Measurements from ENCODE around the gene SEMA4F.

Gene SEMA4F

DNA sequence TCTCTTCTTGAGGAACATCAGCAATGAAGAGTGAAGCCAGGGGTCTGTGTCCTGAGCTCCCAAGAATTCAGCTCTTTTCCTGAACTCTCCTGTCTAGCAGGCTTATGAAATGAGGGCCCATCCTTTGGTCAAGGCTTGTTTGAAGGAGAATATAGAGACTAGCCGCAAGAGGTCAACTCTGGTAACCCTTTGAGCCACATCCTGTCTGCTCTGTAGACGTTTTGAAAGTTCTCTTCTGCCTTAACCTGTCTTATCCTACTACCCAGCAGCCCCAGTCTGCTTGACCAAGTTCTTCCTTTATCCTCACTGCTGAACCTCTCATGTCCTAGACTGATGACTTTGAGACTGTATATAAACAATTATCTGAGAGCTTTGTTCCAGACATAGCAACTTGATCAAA, 5.4 kb downstream of the SEMA4F start:
- no peak for DNase-seq (ENCODE audit: low read depth in 2 of 2)

DNA sequence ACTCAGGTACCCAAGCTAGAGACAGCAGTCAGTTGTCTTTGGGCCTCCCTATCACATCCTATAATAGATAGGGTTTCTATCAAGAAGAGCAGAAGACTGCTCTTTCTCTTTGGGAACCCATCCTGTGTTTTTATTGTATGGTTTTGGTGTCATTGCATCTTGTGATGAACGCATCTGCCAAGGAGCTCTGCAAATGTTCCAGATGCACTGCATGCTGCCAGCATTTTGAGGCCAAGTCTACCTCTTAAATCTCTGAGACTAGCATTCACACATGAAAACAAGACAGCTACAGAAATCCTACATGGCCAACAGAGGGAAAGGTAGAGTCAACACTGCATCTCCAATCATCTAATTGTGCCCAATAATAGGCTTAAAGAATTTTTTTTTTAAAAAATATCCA, 14.0 kb downstream of the SEMA4F start:
- DNase-seq (ENCODE audit: low read depth in 2 of 2): no peak

DNA sequence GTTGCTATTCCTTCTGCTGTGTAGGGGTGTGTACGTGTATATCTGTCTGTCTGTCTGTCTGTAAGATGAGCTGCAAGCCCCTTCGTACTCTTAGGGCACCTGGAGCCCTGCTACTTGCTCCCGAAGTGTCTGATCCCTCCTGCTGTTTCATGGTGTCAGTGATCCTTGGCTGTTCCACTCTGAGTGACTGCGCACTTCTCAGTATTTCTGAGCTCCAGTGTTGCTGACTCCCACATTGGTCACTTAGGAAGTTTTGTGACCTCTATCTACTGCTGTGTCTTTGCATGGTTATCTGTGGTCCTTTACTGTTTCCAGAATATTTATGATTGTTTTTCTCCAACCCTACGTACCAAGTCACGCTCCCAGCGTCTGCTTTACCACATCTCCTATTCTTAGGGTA, 16.2 kb downstream of the SEMA4F start:
- no peak for DNase-seq (ENCODE audit: low read depth in 2 of 2)

DNA sequence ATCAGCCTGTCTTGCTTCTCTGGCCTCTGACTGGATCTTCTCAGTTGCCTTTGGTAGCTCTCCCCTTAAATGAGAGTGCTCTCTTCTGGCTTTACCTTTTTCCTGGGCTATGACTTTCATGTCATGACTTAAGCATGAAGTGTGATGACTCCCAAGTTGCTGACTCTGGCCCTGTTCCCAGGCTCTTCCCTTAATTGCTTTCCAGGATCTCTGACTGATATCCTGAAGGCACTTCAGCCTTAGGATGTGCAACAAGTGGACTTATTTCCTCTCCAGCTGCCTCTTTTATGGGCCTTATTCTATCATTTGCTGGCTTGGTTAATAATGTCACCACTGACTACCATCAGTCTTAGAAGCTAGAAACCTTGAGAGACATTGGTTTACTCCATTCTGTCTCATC, 17.4 kb downstream of the SEMA4F start:
- DNase-seq (ENCODE audit: low read depth in 2 of 2): peak in 1 of 2 experiments; percentile 4

DNA sequence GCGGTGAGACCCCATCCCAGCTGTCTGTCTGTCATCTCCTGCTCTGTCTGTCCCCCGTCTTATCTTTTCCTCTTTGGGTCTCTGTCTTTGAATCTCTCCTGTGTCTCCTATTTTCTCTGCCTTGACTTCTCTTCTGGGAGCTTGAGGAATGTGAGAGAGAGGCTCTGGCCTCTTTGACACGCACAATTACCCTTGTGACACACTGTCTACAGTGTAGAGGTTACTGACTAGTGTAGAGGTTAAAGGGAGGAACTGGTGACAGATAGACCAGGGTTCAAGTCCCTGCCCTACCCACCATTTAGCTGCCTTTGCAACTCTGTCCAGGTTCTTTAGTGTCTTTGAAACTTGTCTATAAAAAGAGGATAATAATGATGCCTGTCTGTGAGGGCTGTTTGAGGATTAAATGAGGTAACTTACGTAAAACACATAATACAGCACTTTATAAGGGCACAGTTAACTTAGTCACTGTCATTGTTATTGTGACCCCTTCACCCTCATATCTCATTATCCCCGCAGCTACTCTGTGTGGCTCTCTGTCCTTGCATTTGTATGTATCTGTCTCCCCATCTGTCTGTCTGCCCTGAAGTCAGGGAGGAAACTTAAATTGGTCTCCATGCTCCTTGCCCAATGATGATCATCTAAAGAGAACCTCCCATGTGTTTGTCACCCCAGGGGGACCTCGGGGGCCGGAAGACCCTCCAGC, 19.9 kb downstream of the SEMA4F start:
- DNase-seq (ENCODE audit: low read depth in 2 of 2): no peak

DNA sequence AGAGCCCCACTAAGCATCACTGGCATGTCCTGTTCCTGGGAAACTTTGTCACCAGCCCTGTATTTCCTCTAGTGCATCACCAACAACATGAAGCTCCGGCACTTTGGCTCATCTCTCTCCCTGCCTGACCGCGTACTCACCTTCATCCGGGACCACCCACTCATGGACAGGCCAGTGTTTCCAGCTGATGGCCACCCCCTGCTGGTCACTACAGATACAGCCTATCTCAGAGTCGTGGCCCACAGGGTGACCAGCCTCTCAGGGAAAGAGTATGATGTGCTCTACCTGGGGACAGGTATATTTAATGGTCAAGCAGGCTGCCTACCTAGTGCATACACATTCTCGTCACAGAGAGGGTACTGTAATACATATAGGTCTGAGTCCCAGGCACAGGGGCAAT, 21.0 kb downstream of the SEMA4F start:
- no peak for DNase-seq (ENCODE audit: low read depth in 2 of 2)

DNA sequence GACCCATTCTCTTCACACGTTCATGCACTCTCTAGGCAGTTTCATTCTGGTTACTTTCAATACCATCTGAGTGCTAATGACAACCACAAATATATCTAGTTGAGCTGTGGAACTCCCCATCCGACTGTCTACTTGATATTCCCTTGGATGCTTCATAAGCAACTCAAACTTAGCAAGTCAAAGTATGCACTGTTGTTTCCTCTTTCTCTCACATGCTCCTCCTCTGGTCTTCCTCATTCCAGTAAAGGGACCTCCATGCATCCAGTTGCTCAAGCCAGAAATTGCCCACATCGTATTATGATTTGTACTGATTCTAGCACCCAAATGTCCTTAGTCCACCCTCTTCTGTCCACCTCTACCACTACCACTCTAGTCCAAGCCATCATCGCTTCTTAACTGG, 22.3 kb downstream of the SEMA4F start:
- no peak for DNase-seq (ENCODE audit: low read depth in 2 of 2)

DNA sequence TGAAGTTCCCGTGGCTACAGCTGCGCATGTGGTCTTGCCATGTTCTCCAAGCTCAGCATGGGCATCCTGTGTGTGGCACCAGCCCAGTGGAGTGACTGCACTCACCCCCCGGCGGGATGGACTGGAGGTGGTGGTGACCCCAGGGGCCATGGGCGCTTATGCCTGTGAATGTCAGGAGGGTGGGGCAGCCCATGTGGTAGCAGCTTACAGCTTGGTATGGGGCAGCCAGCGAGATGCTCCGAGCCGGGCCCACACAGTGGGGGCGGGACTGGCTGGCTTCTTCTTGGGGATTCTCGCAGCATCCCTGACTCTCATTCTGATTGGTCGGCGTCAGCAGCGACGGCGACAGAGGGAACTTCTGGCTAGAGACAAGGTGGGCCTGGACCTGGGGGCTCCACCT, 25.6 kb downstream of the SEMA4F start:
- no peak for DNase-seq (ENCODE audit: low read depth in 2 of 2)

DNA sequence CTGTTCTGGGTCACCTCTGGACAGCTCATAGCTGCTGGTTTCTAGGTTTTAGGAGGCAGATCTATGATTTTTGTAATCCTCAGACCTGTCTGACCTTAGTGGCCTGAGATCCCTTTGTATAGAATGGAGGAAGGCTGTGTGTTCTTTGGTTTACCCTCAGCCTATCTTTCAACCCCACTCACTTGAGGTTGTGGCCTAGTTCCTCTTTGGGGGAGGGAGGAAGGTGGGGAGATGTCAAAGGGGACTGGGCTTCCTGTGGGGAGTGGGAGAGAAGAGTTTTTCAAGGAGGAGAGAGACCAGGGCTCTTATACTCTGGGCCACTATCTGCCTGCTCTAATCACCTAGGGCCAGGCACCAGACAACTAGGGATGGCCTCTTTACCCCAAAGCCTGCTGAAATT, 28.5 kb downstream of the SEMA4F start:
- no peak for DNase-seq (ENCODE audit: low read depth in 2 of 2)

DNA sequence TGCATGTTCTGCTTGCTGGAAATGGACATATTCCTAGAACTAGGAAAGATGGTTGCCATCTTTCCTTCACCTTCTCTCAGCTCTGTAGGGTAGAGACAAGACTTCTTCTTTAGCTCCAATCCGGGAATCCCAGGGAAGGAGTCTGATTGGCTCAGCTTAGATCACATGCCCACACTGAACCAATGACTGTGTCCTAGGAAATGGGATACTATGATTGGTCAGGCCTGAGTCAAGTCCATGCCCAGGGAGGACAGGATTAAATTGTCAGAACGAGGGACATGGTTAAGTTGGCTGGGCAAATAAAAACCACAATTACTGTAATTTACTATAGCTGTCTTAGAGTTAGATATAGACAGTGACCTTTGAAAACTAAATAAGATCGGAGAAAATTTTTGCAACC, 31.4 kb downstream of the SEMA4F start:
- no peak for DNase-seq (ENCODE audit: low read depth in 2 of 2)

DNA sequence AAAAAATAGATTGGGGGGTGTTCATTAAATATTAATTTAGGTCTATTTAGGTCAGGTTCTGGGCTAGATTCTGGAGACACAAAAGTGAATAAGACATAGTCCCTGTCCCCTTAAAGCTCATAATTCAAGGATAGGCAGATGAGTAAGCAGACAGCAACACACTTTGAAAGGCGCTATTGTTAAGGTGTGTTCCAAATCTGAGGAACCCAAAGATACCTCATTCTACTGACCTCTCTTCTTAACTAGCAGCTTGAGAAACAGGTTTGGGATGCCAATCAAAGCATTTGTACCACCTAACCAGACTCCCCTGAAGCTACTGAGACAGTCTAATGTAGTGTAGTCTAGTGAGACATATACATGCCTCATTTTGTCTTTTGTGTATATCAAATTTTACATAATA, 34.8 kb downstream of the SEMA4F start:
- DNase-seq (ENCODE audit: low read depth in 2 of 2): no peak

DNA sequence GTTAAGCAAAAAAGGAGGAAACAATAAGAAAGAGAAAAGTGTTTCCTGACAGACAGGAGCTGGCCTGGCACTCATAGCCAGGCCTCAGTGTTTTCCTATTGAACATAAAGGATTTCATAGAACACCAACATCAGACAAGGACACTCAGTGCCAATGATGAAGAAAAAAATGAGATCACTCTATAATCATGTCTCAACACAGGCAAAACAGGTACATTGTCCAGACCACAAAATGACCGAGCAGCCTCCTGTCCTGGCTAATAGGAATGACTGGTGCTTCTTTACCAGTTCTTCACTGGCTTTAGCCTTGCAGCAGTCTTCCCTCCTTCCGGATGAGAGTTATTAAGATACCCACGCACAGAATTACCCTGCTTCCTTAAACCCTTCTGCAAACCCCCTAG, 35.6 kb downstream of the SEMA4F start:
- DNase-seq (ENCODE audit: low read depth in 2 of 2): no peak

DNA sequence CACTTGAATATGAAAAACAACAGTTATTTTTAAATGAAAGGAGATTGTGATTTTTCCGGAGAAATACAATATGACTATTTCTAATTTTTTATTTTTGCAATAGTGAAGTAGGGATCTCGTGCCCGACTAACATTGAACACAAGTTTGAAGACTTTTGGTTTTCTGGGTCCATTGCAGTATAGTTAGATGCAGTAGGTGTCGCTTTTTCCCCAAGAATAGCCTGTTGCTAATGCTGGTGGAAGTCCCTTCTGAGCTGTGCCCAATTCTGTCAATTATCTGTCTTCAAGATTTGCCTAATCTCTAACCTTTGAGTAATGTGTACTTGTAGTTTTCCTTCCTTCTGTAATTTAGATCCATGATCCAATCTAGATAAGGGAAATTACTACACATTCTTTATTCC, 36.5 kb downstream of the SEMA4F start:
- DNase-seq (ENCODE audit: low read depth in 2 of 2): peak; percentile 25 to 39

DNA sequence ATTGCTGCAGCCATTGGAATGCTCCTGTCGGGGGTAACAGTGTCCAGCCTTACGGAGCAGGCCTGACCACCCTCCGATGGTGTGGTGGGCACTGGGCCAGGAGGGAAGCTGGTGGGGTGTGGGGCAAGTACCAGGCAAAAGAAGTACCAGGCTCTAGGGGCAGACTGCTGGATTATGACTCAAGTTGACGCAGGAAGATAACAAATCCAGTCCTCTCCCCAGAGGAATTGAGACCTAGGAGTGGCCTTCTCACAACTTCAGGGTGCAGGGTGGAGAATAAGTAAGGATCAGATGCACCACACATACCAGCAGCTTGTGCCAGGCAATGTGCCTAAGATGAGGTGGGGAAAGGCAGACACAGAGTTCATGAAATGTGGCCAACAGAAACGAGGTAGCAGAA, 37.9 kb downstream of the SEMA4F start:
- DNase-seq (ENCODE audit: low read depth in 2 of 2): no peak

DNA sequence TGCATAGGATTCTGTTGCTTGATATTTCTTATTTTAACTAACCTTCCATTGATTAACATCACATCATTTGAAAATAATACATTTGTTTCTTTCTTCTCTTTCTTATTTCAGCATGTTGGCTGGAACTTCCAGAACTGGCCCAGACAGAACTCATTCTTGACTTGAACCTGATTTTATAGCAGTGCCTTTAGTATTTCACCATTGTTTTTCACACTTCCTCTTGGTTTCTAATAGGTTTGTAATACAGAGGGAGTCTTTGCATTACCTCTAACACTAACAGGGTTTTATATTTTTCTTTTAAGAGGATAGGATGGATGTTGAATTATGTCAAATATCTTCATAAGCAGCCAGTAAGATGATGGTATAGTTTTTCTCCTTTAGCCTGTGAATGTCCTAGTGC, 39.2 kb downstream of the SEMA4F start:
- no peak for DNase-seq (ENCODE audit: low read depth in 2 of 2)

DNA sequence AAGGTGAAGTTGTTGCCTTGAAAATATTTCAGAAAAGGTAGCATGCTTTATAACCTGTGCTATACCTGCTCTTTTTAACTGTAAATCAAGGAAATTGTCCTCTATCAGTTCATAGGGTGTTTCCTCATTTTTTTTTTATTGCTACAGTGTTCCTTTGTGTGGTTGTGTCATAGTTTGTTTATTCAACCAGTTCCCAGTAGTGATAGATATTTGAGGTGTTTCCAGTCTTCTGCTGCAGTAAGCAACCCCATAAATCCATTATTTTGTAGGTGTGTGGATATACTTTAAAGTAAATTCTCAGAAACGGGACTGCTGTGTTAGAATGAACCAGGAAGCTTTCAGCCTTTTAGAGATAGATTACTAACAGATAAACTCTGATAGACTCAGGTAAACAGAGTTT, 39.6 kb downstream of the SEMA4F start:
- no peak for DNase-seq (ENCODE audit: low read depth in 2 of 2)

DNA sequence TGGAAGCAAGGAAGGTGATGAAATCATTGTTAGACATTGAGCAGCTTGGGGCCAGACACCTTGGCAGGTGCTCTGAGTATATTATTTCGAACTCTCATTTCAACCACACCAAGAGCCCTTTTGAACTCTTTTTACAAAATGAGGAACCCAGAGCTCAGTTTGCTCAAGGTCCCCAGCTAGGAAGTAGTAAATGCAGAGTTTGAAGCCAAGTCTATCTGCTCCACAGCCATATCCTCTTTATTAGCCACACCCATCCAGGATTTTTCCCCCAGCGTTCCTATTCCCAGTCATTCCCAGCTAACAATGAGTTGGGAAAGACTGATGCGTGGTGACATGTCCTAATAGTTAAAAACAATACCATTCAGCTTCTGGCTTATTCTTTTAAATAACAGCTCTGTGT, 40.2 kb downstream of the SEMA4F start:
- DNase-seq (ENCODE audit: low read depth in 2 of 2): no peak

DNA sequence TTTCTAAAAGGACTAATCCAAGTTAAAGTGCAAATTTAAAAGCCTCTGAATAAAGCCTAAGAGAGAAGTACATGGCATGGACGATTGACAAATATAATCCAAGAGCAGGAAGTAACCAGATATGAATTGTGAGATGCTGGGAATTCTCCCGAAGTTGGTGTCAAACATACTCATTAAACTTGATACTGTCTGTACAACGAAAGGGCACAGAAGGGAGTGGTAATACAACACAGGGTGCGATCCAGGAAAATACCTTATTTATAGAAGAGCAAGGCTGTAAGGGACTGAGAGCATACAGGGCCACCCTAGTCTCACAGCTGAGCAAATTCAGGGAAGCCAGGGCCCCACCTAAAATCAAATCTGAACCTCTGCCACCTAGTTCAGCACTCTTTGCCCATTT, 41.6 kb downstream of the SEMA4F start:
- DNase-seq (ENCODE audit: low read depth in 2 of 2): no peak

DNA sequence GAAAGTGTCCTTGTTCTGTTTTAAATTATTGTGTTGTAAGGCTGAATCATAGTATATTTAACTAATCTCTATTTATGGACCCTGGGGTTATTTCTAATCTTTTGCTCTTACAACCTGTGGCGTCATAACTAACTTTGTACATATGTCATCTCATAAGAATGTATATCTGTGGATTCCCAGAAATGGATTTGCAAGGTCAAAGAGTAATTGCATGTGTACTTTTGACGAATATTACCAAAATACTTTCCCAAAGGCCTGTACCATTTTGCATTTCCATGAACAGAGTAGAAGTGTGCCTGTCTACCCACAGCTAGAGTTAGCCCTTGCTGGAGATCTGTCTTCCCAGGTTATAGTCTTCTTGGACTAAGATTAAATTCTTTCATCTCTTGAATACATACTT, 42.8 kb downstream of the SEMA4F start:
- DNase-seq (ENCODE audit: low read depth in 2 of 2): peak; percentile 32 to 48

DNA sequence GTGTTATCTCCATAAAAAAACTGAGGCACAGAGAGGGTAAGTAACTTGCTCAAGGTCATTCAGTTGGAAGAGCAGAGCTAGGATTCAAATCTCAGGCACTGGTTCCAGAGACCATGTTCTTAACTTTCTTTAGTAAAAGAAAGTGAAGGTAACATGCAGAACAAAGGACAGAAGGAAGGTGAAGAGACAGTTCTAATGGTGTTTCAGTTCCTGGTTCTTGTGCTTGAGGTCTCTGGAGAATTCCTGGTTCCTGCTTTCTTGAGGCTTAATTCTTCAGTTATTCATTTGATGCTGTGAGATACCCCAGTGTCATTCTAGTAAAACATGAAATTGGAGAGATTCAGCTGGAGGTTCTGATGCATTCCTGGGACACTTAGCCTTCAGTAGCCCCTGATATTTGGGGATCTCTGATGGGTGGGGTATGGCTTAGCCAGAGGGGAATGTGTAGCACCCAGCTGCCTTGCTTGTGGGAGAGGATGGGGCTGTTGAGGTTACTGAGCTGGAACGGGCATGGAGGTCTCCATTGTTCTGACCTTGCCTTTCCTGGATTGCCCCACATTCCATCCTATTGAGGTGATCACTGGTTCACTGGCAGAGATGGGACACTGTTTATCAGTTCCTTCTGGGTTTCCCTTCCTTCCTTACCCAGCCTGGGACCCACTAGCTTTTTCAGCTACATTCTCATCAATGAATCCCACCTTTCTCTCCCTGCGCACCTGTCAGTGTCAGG, 46.8 kb downstream of the SEMA4F start:
- no peak for DNase-seq (ENCODE audit: low read depth in 2 of 2)

DNA sequence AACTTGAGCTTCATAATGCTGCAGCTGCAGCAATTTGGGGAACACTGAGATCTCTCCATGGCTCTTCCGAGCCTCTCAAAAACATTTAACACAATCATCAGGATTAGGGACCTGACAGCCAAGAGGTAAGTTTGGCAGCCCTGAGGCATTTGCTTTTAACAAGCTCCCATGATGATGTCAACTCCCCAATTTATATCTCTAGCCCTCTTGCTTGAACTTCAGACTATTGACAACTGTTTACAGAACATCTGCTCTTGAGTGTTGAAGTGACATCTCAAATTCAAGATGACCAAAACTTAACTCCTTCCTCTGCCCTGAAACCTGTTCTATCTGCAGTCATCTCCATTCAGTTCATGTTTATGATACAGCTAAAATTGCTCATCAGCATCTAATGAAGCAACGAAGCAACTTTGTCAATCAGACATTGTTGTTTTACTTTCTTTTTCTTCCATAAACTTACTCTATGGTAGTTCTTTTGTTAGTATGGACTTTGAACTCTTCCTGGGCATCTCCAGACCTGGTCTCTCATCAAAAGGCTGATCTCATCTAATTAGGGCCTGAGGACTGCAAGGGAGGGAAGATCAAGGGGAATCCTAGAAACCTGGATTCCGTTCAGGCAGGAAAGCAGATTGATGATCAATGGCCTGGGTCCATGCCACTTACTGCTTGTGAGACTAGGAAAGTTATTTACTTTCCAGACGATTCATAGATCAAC, 48.1 kb downstream of the SEMA4F start:
- no peak for DNase-seq (ENCODE audit: low read depth in 2 of 2)

DNA sequence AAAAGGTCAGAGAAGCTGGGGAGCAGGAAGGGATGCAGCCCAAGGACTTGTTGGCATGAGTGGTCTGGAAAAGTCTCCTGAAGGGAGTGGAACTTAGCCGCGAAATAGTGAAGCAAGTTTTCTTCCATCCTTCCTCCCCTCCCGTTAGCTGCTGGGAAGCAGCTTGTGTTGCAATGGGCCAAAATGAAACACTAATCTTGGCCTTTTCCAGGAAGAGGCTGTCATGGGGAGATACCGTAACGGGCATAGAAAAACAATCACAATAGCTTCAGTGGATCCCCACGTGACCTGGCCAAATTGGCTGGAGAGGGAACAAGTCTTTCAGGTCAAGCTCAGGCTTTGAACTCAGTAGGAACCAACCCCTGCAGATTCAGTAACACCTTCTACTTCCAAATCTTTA, 49.3 kb downstream of the SEMA4F start:
- no peak for DNase-seq (ENCODE audit: low read depth in 2 of 2)

DNA sequence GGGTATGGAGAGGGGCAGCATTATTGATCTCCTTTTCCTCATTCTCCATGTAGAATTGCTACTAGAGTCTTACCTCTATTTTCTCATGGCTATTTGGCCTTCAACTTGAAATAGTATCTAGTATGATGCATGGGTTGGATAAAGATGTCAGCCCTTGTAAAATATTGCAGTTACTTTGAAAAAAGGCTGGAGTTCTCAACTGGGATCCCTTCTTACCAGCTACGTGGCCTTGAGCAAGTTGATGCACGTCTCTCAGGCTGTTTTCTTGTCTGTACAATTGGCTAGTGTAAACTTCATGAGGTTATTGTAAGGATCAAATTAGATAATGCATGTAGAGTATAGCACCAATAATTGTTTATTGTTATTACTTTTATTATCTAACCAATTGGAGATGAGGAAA, 50.2 kb downstream of the SEMA4F start:
- no peak for DNase-seq (ENCODE audit: low read depth in 2 of 2)
